Endothelial cell (in vitro differentiated cells): ENCODE data around the gene GDPGP1. TPM values are rescaled to one million over a fixed set of nuclear protein-coding genes. Genes with fewer than 3 reads are reported as not detected.
"Not testable (repeated sequence)": the region's sequence is repeated elsewhere in the genome, so short reads cannot be mapped to it uniquely, and the experiment has no call there.

Experiments
- DNase-seq: peaks from one replicate; pipeline ENCODE4 v3.0.0; 2021; ENCODE audit warnings: low spot score
- H3K27ac Mint-ChIP-seq: one replicate; pipeline ENCODE4 v1.8.0; 2021; ENCODE audit warnings: mixed read lengths, inconsistent platforms; ENCODE audit not compliant: unreplicated experiment
- H3K27me3 Mint-ChIP-seq: one replicate; pipeline ENCODE4 v1.8.0; 2021; ENCODE audit warnings: mild to moderate bottlenecking, moderate library complexity, mixed read lengths, inconsistent platforms; ENCODE audit not compliant: unreplicated experiment
- H3K36me3 Mint-ChIP-seq: one replicate; pipeline ENCODE4 v1.8.0; 2021; ENCODE audit warnings: mild to moderate bottlenecking, low read depth, mixed read lengths, inconsistent platforms; ENCODE audit not compliant: unreplicated experiment
- H3K4me1 Mint-ChIP-seq: one replicate; pipeline ENCODE4 v1.8.0; 2021; ENCODE audit warnings: mild to moderate bottlenecking, mixed read lengths, inconsistent platforms; ENCODE audit not compliant: unreplicated experiment
- H3K4me3 Mint-ChIP-seq: one replicate; pipeline ENCODE4 v1.8.0; 2021; ENCODE audit warnings: mild to moderate bottlenecking, mixed read lengths, inconsistent platforms; ENCODE audit not compliant: unreplicated experiment
- H3K9me3 Mint-ChIP-seq: one replicate; pipeline ENCODE4 v1.8.0; 2021; ENCODE audit warnings: mixed read lengths, inconsistent platforms; ENCODE audit not compliant: unreplicated experiment
- total RNA-seq: library from RNA; stranded (reverse); fragmentation: NEBNext Ultra II Directional; extraction: Animal tissue kit (Norgen Biotek cat#: 25700); gene quantifications from one replicate; pipeline ENCODE4 v1.2.1, GENCODE V29; 2021; ENCODE audit not compliant: unreplicated experiment
- TF ChIP-seq, protein P1 (sequence below): fragments of 200-600 bp; sonication (generic); IDR thresholded peaks from one replicate; pipeline ENCODE4 v1.5.0; 2021; ENCODE audit warnings: antibody characterized with exemption; ENCODE audit not compliant: unreplicated experiment

Gene GDPGP1
- total RNA-seq, 1 donor from 2014 or later, result 7.7 TPM

GRCh38 chr15:90243943-90244639 is 10.1 kb downstream of the GDPGP1 start:
- Mint-ChIP-seq H3K4me3 (no peak overlapping the region), H3K4me1 (peaks cover 2% of the 10 kb centered on the region), H3K27ac (no peak overlapping the region), H3K27me3 (peaks cover 3% of the 10 kb centered on the region), H3K36me3 (peaks cover 9% of the 10 kb centered on the region), H3K9me3 (no peaks in the 10 kb centered on the region)
- no peak for DNase-seq
- TF ChIP-seq, protein P1, sequence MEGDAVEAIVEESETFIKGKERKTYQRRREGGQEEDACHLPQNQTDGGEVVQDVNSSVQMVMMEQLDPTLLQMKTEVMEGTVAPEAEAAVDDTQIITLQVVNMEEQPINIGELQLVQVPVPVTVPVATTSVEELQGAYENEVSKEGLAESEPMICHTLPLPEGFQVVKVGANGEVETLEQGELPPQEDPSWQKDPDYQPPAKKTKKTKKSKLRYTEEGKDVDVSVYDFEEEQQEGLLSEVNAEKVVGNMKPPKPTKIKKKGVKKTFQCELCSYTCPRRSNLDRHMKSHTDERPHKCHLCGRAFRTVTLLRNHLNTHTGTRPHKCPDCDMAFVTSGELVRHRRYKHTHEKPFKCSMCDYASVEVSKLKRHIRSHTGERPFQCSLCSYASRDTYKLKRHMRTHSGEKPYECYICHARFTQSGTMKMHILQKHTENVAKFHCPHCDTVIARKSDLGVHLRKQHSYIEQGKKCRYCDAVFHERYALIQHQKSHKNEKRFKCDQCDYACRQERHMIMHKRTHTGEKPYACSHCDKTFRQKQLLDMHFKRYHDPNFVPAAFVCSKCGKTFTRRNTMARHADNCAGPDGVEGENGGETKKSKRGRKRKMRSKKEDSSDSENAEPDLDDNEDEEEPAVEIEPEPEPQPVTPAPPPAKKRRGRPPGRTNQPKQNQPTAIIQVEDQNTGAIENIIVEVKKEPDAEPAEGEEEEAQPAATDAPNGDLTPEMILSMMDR, result no peak

- no peaks in the 10 kb centered on the region for H3K9me3 Mint-ChIP-seq
- TF ChIP-seq, protein P1, result no peak
- no peak overlapping the region for H3K27ac Mint-ChIP-seq
- H3K4me3 Mint-ChIP-seq, result peak overlapping the region; percentile 31
- H3K27me3 Mint-ChIP-seq, result peaks cover 3% of the 10 kb centered on the region
- DNase-seq, result no peak
- peaks cover 2% of the 10 kb centered on the region for H3K4me1 Mint-ChIP-seq
- peaks cover 5% of the 10 kb centered on the region for H3K36me3 Mint-ChIP-seq
These were observed 14.8 kb downstream of the GDPGP1 start for GRCh38 chr15:90248789-90249202.

- Mint-ChIP-seq H3K4me3 (peak within 1 kb of the TSS; percentile 60), H3K27ac (no peak within 1 kb of the TSS), H3K36me3 (peaks cover under 1% of the 10 kb centered on the region), H3K4me1 (peaks cover 2% of the 10 kb centered on the region), H3K9me3 (no peaks in the 10 kb centered on the region), H3K27me3 (peaks cover 3% of the 10 kb centered on the region)
- peak; percentile 98 for DNase-seq
- TF ChIP-seq, protein P1, result no peak
These were observed 15.3 kb downstream of the GDPGP1 start, which contains the start of gene TTLL13 for GRCh38 chr15:90249203-90249863. TTLL13 (plus strand) TSS chr15:90249556; CDS start chr15:90250631, 1,075 bp downstream.

DNA sequence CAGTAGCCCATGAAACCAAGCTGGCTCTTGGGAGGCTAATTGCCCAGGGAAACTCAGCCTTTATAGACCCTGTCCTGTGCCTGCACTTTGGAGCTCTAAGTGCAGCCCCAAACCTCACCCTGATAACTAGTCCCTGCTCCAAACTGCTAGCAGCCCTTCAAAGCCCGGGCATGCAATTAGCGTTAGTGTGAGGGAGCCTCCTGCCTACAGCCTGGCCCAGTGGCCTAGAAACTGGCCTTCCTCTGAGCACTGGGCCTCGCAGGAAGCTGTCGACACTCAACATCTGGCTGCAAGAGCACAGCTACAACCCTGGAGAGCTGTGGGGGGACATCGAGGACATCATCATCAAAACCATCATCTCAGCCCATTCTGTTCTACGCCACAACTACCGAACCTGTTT is 23.8 kb downstream of the GDPGP1 start:
- peaks cover 3% of the 10 kb centered on the region for H3K27me3 Mint-ChIP-seq
- no peaks in the 10 kb centered on the region for H3K9me3 Mint-ChIP-seq
- H3K36me3 Mint-ChIP-seq, result no peaks in the 10 kb centered on the region
- DNase-seq, result no peak
- H3K4me3 Mint-ChIP-seq, result peak overlapping the region; percentile 63
- H3K27ac Mint-ChIP-seq, result no peak overlapping the region
- TF ChIP-seq, protein P1, result no peak
- H3K4me1 Mint-ChIP-seq, result peaks cover 17% of the 10 kb centered on the region

DNA sequence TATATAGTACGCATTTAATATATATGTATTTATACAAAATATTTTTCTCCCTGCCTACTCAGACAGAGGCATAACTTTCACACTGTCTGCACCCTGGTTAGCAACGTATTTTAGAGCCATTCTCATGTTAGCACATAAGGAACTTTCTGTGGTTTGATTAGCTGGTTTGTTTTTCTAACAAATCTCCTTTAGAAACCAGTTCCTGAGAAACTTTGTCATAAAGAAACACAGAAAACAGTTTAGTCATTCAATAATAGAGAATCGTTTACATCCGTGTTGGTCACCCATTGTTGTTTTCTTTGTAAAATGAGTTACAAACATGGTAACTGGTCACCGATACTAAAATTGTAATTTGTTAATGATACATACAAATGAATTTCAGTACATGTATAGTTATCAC is 25.5 kb downstream of the GDPGP1 start:
- Mint-ChIP-seq H3K36me3 (no peaks in the 10 kb centered on the region), H3K4me1 (peaks cover 23% of the 10 kb centered on the region), H3K9me3 (no peaks in the 10 kb centered on the region), H3K4me3 (no peak overlapping the region), H3K27me3 (peaks cover 5% of the 10 kb centered on the region), H3K27ac (no peak overlapping the region)
- DNase-seq, result no peak
- TF ChIP-seq, protein P1, result no peak

GRCh38 chr15:90260731-90261130 is 26.7 kb downstream of the GDPGP1 start:
- not testable (repeated sequence) for H3K4me3 Mint-ChIP-seq, H3K27me3 Mint-ChIP-seq, DNase-seq, H3K9me3 Mint-ChIP-seq, H3K27ac Mint-ChIP-seq, H3K36me3 Mint-ChIP-seq
- H3K4me1 Mint-ChIP-seq, result peaks cover 21% of the 10 kb centered on the region
